Heart right ventricle (tissue), 16 donors: Measurements from ENCODE around the gene CDH18. TPM values are rescaled to one million over a fixed set of nuclear protein-coding genes. Genes with fewer than 3 reads are reported as not detected.

Experiments used
- ATAC-seq, 8 donors: fragments of 200-7000 bp; cut with Tn5 transposase; one replicate each; pipeline ENCODE4 v1.9.1; 2020; ENCODE audit warnings: mild to moderate bottlenecking in 8 of 8, moderate library complexity in 8 of 8, moderate number of reproducible peaks in 1 of 8
- DNase-seq, 2 donors: peaks; one replicate each; pipeline ENCODE4 v3.0.0-alpha.2; 2020
- H3K27ac ChIP-seq, 10 donors: fragments of 200-600 bp; sonication (generic) in 2 of 10; one replicate each; pipeline versions ENCODE4 v1.5.0 to v1.8.0; 2020 to 2022; ENCODE audit warnings: mild to moderate bottlenecking in 3 of 10
- H3K27me3 ChIP-seq, 7 donors: fragments of 200-600 bp; one replicate each; pipeline ENCODE4 v1.8.0; 2021 to 2022; ENCODE audit warnings: mild to moderate bottlenecking in 2 of 7
- H3K36me3 ChIP-seq, 9 donors: fragments of 200-600 bp; sonication (generic) in 1 of 9; one replicate each; pipeline versions ENCODE4 v1.5.0 to v1.8.0; 2020 to 2022; ENCODE audit warnings: mild to moderate bottlenecking in 2 of 9
- H3K4me1 ChIP-seq, 9 donors: fragments of 200-600 bp; sonication (generic) in 1 of 9; one replicate each; pipeline versions ENCODE4 v1.5.0 to v1.8.0; 2020 to 2022; ENCODE audit warnings: mild to moderate bottlenecking in 4 of 9
- H3K4me3 ChIP-seq, 10 donors: fragments of 200-600 bp; sonication (generic) in 2 of 10; one replicate each; pipeline versions ENCODE4 v1.5.0 to v1.8.0; 2020 to 2022; ENCODE audit warnings: mild to moderate bottlenecking in 7 of 10, moderate library complexity in 2 of 10
- H3K9me3 ChIP-seq, 11 donors: fragments of 200-600 bp in 10 of 11; sonication (generic) in 2 of 11; one replicate each; pipeline versions ENCODE4 v1.5.0 to v1.8.0; 2013 to 2022; ENCODE audit warnings: mild to moderate bottlenecking in 2 of 11, control low read depth in 1 of 11, moderate library complexity in 1 of 11
- CTCF ChIP-seq, 9 donors: fragments of 200-600 bp; sonication (generic) in 2 of 9; IDR thresholded peaks; one replicate each; pipeline versions ENCODE4 v1.5.0 to v1.8.0; 2021 to 2022; ENCODE audit warnings: antibody characterized with exemption in 9 of 9, mild to moderate bottlenecking in 5 of 9, moderate library complexity in 1 of 9
- WGBS, 2 donors: extraction: QIAGEN DNeasy Blood & Tissue Kit; methylation state at CpG; one replicate each; pipeline ENCODE4 v1.1.7; 2013; ENCODE audit warnings: inconsistent platforms in 1 of 2; 5-methylcytosine and 5-hydroxymethylcytosine counted together
- intact Hi-C, 10 donors: fragments of 100-400 bp; cut with DNase I; formaldehyde crosslinking; loops; one replicate each; pipeline versions ENCODE4 v1.11.1 to v1.14.2; 2022
- long read RNA-seq, 3 donors: library from polyadenylated mRNA; unstranded; transcript quantifications; one replicate each; pipeline ENCODE4 v2.0.0, GENCODE V29; 2020 to 2021
- polyA plus RNA-seq, 2 donors: library from polyadenylated mRNA; stranded (reverse); fragments of 200-250 nt; gene quantifications; one replicate each; pipeline ENCODE4 v1.2.3, GENCODE V29; 2013
- total RNA-seq, 10 donors: library from RNA; stranded (reverse); fragmentation: NEBNext Ultra II Directional in 3 of 10; extraction: Animal tissue kit (Norgen Biotek cat#: 25700) in 3 of 10; gene quantifications; one replicate each; pipeline versions ENCODE4 v1.2.1 to v1.2.4, GENCODE V29; 2021 to 2023
- donor health status: Arrhythmogenic right ventricular cardiomyopathy.
- donor health status: ischemic (EF 13 %, LVEDD 7.1; RV severe dilation, severe dysfunction).
- donor health status: healthy with polysubstance abuse.
- donor health status: DM: no; HTN: yes; CAD: no.
- donor health status: DM: no; HTN: no; CAD: no.
- donor health status: ischemic (EF 25% LVEDD 6.9; RV normal size, moderate dysfunction).
- donor health status: ischemic (EF 25% LVEDD 5.7; RV mildly dilated, moderate dysfunction).
- donor health status: healthy.
- donor health status: DM: yes; HTN: yes; CAD: no.
- donor health status: Ischemic cardiomyopathy.
- donor health status: ischemic (EF 35%, LVEDD 5.7; RV mildly dilated, moderate dysfunction).
- donor health status: nonischemic (EF 11% LVEDD 7.7; RV severe dilation, severe dysfunction).
- donor health status: DM: yes; HTN: yes; CAD: no.
- donor health status: PGD.
- donor health status: ischemic (EF 29% LVEDD 5.4; RV normal size, mild dysfunction).
- donor health status: nonischemic (EF 23%, LVEDD 6.1; RV moderate dilation, normal function).

Gene CDH18
- not detected for total RNA-seq
- not detected for polyA plus RNA-seq
- long read RNA-seq, donor 1, result 0 reads
- long read RNA-seq, donor 2, result 0 reads
- long read RNA-seq, donor 3, result 0 reads

DNA sequence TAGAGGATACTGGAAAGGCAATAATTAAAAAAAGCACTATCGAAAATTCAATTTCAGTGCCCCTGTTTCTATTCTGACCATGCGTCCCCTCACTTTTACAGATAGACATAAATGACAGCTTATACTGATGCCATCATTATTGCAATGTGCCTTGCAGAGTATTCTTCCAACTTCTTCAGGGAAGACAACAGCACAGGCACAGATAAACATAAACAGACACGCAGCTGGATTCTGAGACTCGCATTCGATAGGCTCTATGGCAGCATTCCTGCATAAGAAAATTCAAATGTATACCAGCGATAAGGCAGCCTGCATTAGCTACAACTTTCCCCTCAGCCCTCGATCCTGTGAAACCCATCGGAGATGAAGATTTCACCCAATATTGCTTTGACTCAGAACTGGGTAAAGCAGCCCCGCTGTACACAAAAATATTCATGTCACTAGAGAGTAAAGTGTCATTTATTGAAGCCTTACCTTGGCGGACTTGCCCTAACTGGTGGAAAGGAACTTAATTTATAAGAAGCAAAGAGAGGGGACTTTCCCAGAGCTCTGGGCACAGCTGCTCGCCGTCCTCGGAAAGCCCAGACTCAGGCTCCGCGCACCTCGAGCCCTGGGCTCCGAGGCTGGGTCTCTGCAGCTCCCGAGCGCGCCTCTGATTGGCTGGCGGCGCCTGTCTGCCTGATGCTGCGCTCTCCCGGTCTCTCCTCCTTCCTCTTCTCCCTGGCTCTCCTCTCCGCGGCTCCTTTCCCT lies at the start of gene CDH18:
TSS of gene CDH18 (minus strand) at position 589 of the 750 bp plus-strand sequence. CDS start 149,214 bp downstream, outside the sequence.
- peaks cover 0 to 14% (median 0%) of the 10 kb centered on the region in 7 donors for H3K27me3 ChIP-seq
- no peaks in the 10 kb centered on the region for H3K4me1 ChIP-seq
- DNase-seq (peak in 1 of 2 donors; percentile 16), ATAC-seq (peak in 1 of 8 donors; percentile 70)
- intact Hi-C loops, result no loop called here
- TF ChIP-seq CTCF (IDR thresholded peaks at IDR 0.05), result no peak
- H3K9me3 ChIP-seq, result no peaks in the 10 kb centered on the region
- H3K4me3 ChIP-seq, result no peak within 1 kb of the TSS
- no peak within 1 kb of the TSS for H3K27ac ChIP-seq
- WGBS, 2 donors, result 7 to 10% methylated on average over 26 of the region's 26 CpGs
- H3K36me3 ChIP-seq, result no peaks in the 10 kb centered on the region

GRCh38 chr5:20034717-20035116 lies 46.7 kb upstream of the CDH18 start:
- H3K9me3 ChIP-seq, result peaks cover 0 to 50% (median 12%) of the 10 kb centered on the region in 11 donors
- TF ChIP-seq CTCF (IDR thresholded peaks at IDR 0.05), result no peak
- intact Hi-C loops, result no loop called here
- no peak overlapping the region for H3K4me3 ChIP-seq
- no peak for DNase-seq
- H3K27me3 ChIP-seq, result no peaks in the 10 kb centered on the region
- ATAC-seq, result no peak
- H3K36me3 ChIP-seq, result no peaks in the 10 kb centered on the region
- no peaks in the 10 kb centered on the region for H3K4me1 ChIP-seq
- WGBS, 2 donors, result 72 to 75% methylated on average over 1 of the region's 1 CpG
- H3K27ac ChIP-seq, result no peak overlapping the region

DNA sequence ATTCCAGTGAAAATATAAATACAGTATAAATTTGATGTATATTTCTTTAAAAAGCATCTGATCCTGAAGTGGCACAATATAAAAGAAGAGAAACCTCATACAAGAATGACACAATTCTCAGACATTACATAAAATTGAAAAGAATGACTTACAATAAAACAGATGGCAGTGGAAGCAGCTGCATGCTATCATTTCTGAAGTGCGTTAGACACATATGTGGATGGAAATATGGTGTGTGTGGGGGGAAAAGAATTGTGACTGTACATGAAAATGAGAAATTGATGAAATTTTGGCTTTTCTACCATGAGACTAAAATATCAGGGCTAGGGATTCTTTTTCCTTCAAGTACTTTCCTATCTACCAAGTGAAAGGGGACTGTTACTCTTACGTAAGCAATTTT lies 45.9 kb upstream of the CDH18 start:
- DNase-seq (no peak), ATAC-seq (no peak)
- TF ChIP-seq CTCF (IDR thresholded peaks at IDR 0.05), result no peak
- Histone ChIP-seq H3K4me1 (no peaks in the 10 kb centered on the region), H3K36me3 (no peaks in the 10 kb centered on the region), H3K9me3 (peaks cover 0 to 43% (median 12%) of the 10 kb centered on the region in 11 donors), H3K27me3 (no peaks in the 10 kb centered on the region), H3K27ac (no peak overlapping the region), H3K4me3 (no peak overlapping the region)
- intact Hi-C loops, result no loop called here
- WGBS, 2 donors, result 75 to 78% methylated on average over 2 of the region's 2 CpGs

DNA sequence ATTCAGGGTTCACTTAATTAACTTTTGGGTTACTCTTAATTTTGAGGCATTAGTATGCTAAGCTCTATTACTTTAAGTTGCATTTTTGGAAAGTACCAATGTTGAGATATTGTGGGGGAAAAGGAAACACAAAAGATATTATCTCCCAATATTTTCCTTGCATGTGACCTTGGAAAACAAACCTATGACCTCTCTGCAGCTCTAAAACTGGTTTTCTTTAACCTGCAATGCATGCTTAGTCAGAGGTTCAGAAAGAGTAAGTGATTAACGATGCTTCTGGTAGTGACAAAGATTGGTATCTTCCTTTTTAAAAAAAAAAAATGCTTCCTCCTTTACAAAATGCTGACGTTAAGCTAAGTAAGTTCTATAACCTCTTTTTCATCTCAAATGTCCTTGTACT lies 44.9 kb upstream of the CDH18 start:
- WGBS, 2 donors, result 31% methylated on average over 2 of the region's 2 CpGs
- no peak for DNase-seq
- no peaks in the 10 kb centered on the region for H3K4me1 ChIP-seq
- intact Hi-C loops, result no loop called here
- no peaks in the 10 kb centered on the region for H3K27me3 ChIP-seq
- H3K9me3 ChIP-seq, result peaks cover 0 to 35% (median 4%) of the 10 kb centered on the region in 11 donors
- no peak overlapping the region for H3K27ac ChIP-seq
- no peak for TF ChIP-seq CTCF (IDR thresholded peaks at IDR 0.05)
- H3K4me3 ChIP-seq, result no peak overlapping the region
- no peaks in the 10 kb centered on the region for H3K36me3 ChIP-seq
- ATAC-seq, result no peak
